Stimulated activated naive B cell treated with anti-CD40 and anti-IgM and Interleukin-4, amounts not matched to agents 10 μg/mL and 1 μg/mL and 100 μg/mL, for 72 hours (primary cell): ENCODE data around the gene CNOT1.
"Not testable (repeated sequence)": the region's sequence is repeated elsewhere in the genome, so short reads cannot be mapped to it uniquely, and the experiment has no call there.

ENCODE experiments used
- ATAC-seq, 2 donors: fragments of 150-1000 bp; cut with Tn5 transposase; replicated peaks; 2 replicates each; pipeline ENCODE4 v1.10.0; 2021; ENCODE audit warnings: moderate library complexity in 1 of 2
- DNase-seq: peaks from one replicate; pipeline ENCODE4 v3.0.0; 2021
- H3K27ac Mint-ChIP-seq: one replicate; pipeline ENCODE4 v1.8.0; 2022; ENCODE audit warnings: mild to moderate bottlenecking, mixed read lengths
- H3K27me3 Mint-ChIP-seq, 2 donors: one replicate each; pipeline ENCODE4 v1.8.0; 2022; ENCODE audit warnings: mixed read lengths in 2 of 2
- H3K36me3 Mint-ChIP-seq, 2 donors: one replicate each; pipeline ENCODE4 v1.8.0; 2022; ENCODE audit warnings: mixed read lengths in 2 of 2, mild to moderate bottlenecking in 1 of 2
- H3K4me1 Mint-ChIP-seq, 2 donors: one replicate each; pipeline ENCODE4 v1.8.0; 2022; ENCODE audit warnings: mixed read lengths in 2 of 2, mild to moderate bottlenecking in 1 of 2
- H3K4me3 Mint-ChIP-seq, 2 donors: one replicate each; pipeline ENCODE4 v1.8.0; 2022; ENCODE audit warnings: mild to moderate bottlenecking in 2 of 2, mixed read lengths in 2 of 2, moderate library complexity in 1 of 2
- H3K9me3 Mint-ChIP-seq, 2 donors: one replicate each; pipeline ENCODE4 v1.8.0; 2022; ENCODE audit warnings: mixed read lengths in 2 of 2, mild to moderate bottlenecking in 1 of 2

The CNOT1 gene

DNA sequence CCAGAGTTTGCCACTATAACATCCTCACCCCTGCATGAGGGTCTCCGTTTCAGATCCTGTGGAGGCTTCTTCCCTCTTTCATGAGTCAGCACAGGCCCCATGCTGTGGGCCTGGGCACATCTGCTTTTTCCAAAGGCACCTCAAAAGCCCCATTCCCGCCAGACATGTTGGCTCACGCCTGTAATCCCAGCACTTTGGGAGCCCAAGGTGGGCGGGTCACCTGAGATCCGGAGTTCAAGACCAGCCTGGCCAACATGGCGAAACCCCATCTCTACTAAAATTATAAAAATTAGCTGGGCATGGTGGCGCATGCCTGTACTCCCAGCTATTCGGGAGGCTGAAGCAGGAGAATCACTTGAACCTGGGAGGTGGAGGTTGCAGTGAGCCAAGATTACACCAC, 139.1 kb downstream of the CNOT1 start:
- DNase-seq, H3K9me3 Mint-ChIP-seq, H3K36me3 Mint-ChIP-seq, H3K27ac Mint-ChIP-seq, H3K4me3 Mint-ChIP-seq, ATAC-seq: not testable (repeated sequence)
- peaks cover 12 to 18% of the 10 kb centered on the region in 2 donors for H3K27me3 Mint-ChIP-seq
- peaks cover 7 to 12% of the 10 kb centered on the region in 2 donors for H3K4me1 Mint-ChIP-seq

GRCh38 chr16:58490065-58490464, 139.6 kb downstream of the CNOT1 start:
- Mint-ChIP-seq H3K27me3 (peaks cover 9 to 16% of the 10 kb centered on the region in 2 donors), H3K27ac (no peak overlapping the region), H3K4me1 (peaks cover 3 to 7% of the 10 kb centered on the region in 2 donors), H3K36me3 (no peaks in the 10 kb centered on the region), H3K9me3 (no peaks in the 10 kb centered on the region), H3K4me3 (no peak overlapping the region)
- ATAC-seq (no peak), DNase-seq (no peak)

GRCh38 chr16:58488531-58488930, 141.1 kb downstream of the CNOT1 start:
- Mint-ChIP-seq H3K36me3 (no peaks in the 10 kb centered on the region), H3K27ac (no peak overlapping the region), H3K27me3 (peaks cover 11 to 16% of the 10 kb centered on the region in 2 donors), H3K4me1 (peaks cover 0 to 2% of the 10 kb centered on the region in 2 donors), H3K9me3 (no peaks in the 10 kb centered on the region), H3K4me3 (no peak overlapping the region)
- DNase-seq (no peak), ATAC-seq (no peak)

- no peak overlapping the region for H3K27ac Mint-ChIP-seq
- peaks cover 12 to 19% of the 10 kb centered on the region in 2 donors for H3K27me3 Mint-ChIP-seq
- H3K4me1 Mint-ChIP-seq, result peaks cover 0 to 2% of the 10 kb centered on the region in 2 donors
Measured at GRCh38 chr16:58487566-58488351, 141.9 kb downstream of the CNOT1 start.

GRCh38 chr16:58485184-58485887, 144.3 kb downstream of the CNOT1 start:
- no peaks in the 10 kb centered on the region for H3K9me3 Mint-ChIP-seq
- H3K27ac Mint-ChIP-seq, result no peak overlapping the region
- H3K36me3 Mint-ChIP-seq, result no peaks in the 10 kb centered on the region

More at GRCh38 chr16:58487566-58488351, 141.9 kb downstream of the CNOT1 start:
- Mint-ChIP-seq H3K36me3 (no peaks in the 10 kb centered on the region), H3K9me3 (no peaks in the 10 kb centered on the region), H3K4me3 (peak overlapping the region; percentile 36)
- ATAC-seq (peak; percentile 89 to 97), DNase-seq (peak; percentile 55)

DNA sequence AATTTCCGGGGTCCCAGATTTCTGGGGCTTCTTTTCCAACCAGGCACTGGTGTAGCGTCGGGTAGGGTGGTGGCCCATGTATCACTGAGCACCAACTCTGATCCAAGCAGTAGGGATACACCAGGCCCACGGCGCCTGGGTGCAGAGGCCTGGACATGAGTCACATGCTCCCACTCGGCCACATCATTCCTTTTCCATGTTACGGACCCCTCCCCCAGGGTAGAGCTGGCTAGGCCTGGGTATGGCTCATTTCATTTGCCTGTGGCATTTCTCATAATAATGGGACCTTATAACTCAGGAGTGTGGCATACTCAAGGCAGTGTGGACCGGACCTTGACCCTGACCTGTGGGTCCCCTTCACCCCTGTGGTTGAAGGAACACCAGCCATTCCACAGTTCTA, 147.7 kb downstream of the CNOT1 start:
- Mint-ChIP-seq H3K4me3 (no peak overlapping the region), H3K36me3 (no peaks in the 10 kb centered on the region), H3K4me1 (no peaks in the 10 kb centered on the region), H3K27ac (no peak overlapping the region), H3K9me3 (no peaks in the 10 kb centered on the region), H3K27me3 (peaks cover 2 to 32% of the 10 kb centered on the region in 2 donors)
- no peak for ATAC-seq
- DNase-seq, result no peak

More at GRCh38 chr16:58485184-58485887, 144.3 kb downstream of the CNOT1 start:
- no peaks in the 10 kb centered on the region for H3K4me1 Mint-ChIP-seq
- no peak overlapping the region for H3K4me3 Mint-ChIP-seq
- no peak for DNase-seq
- ATAC-seq, result no peak
- peaks cover 12 to 31% of the 10 kb centered on the region in 2 donors for H3K27me3 Mint-ChIP-seq

GRCh38 chr16:58481226-58481869, 148.3 kb downstream of the CNOT1 start:
- Mint-ChIP-seq H3K27ac (no peak overlapping the region), H3K4me3 (no peak overlapping the region), H3K9me3 (no peaks in the 10 kb centered on the region), H3K27me3 (peaks cover 0 to 28% of the 10 kb centered on the region in 2 donors), H3K4me1 (no peaks in the 10 kb centered on the region), H3K36me3 (no peaks in the 10 kb centered on the region)
- no peak for DNase-seq
- ATAC-seq, result no peak

GRCh38 chr16:58478427-58478826, 151.2 kb downstream of the CNOT1 start:
- Mint-ChIP-seq H3K9me3 (no peaks in the 10 kb centered on the region), H3K4me3 (no peak overlapping the region), H3K4me1 (peaks cover 3 to 6% of the 10 kb centered on the region in 2 donors), H3K27me3 (peaks cover 11 to 25% of the 10 kb centered on the region in 2 donors), H3K27ac (no peak overlapping the region), H3K36me3 (no peaks in the 10 kb centered on the region)
- DNase-seq, result no peak
- no peak for ATAC-seq

DNA sequence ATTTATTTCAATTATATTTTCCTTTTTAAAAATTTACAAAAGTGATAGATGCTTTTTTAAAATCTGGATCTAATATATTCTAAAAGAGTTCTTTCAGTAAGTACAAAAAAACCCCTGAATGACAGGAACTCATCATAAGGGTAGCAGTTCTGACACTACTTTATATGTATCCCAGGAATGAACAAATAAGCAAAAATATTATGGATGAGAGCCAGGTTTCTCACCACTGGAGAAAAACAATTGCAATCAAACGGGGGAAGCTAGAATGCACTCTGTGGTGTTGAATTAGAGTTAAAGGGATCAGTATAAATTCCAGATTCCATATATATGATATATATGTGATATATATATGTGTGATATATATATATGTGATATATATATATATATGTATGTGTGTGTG, 152.8 kb downstream of the CNOT1 start:
- ATAC-seq, result no peak
- peaks cover 11% of the 10 kb centered on the region in 2 donors for H3K27me3 Mint-ChIP-seq
- peaks cover 3 to 6% of the 10 kb centered on the region in 2 donors for H3K4me1 Mint-ChIP-seq
- no peaks in the 10 kb centered on the region for H3K9me3 Mint-ChIP-seq
- no peak for DNase-seq
- H3K36me3 Mint-ChIP-seq, result no peaks in the 10 kb centered on the region
- no peak overlapping the region for H3K4me3 Mint-ChIP-seq
- no peak overlapping the region for H3K27ac Mint-ChIP-seq

DNA sequence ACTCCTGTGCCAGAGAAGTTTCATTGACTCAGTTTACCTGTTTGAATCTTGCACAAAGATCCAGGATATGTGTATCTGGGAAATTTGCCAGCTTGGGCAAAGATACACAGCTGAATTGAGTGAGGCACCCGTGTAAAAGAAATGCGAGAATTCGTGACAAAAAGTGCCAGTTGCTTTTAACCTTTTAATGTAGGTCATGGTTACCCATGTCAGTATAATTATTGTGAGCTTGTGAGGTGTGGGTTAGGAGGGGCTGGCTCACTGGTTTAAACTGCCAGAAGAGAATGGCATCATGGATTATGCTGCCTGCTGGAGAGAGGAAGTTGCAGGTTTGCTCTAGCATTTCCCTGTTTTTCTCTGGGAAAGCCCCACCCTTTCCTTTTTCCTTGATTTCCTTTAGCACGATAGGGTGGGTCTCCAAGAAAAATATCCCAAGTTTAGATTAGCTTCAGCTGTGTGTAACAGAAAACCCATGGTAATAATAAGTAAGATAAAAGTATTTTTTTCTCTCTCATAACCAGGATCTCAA, 154.5 kb downstream of the CNOT1 start:
- ATAC-seq (no peak), DNase-seq (no peak)
- H3K9me3 Mint-ChIP-seq, result no peaks in the 10 kb centered on the region
- no peak overlapping the region for H3K4me3 Mint-ChIP-seq
- peaks cover 3 to 6% of the 10 kb centered on the region in 2 donors for H3K4me1 Mint-ChIP-seq
- no peaks in the 10 kb centered on the region for H3K36me3 Mint-ChIP-seq
- H3K27me3 Mint-ChIP-seq, result peaks cover 11 to 14% of the 10 kb centered on the region in 2 donors
- H3K27ac Mint-ChIP-seq, result no peak overlapping the region

- no peak overlapping the region for H3K4me3 Mint-ChIP-seq
- H3K27ac Mint-ChIP-seq, result no peak overlapping the region
- no peak for ATAC-seq
- DNase-seq, result no peak
- H3K27me3 Mint-ChIP-seq, result peaks cover 12 to 14% of the 10 kb centered on the region in 2 donors
- no peaks in the 10 kb centered on the region for H3K36me3 Mint-ChIP-seq
- no peaks in the 10 kb centered on the region for H3K9me3 Mint-ChIP-seq
- H3K4me1 Mint-ChIP-seq, result peaks cover 3 to 6% of the 10 kb centered on the region in 2 donors
Measured at GRCh38 chr16:58474296-58474695, 155.3 kb downstream of the CNOT1 start.

- Mint-ChIP-seq H3K4me1 (peaks cover 4 to 6% of the 10 kb centered on the region in 2 donors), H3K9me3 (no peaks in the 10 kb centered on the region), H3K27me3 (peaks cover 22 to 26% of the 10 kb centered on the region in 2 donors), H3K27ac (no peak overlapping the region), H3K4me3 (no peak overlapping the region), H3K36me3 (no peaks in the 10 kb centered on the region)
- ATAC-seq (no peak), DNase-seq (no peak)
Measured at GRCh38 chr16:58472827-58473226, 156.8 kb downstream of the CNOT1 start.

- H3K27ac Mint-ChIP-seq, result no peak overlapping the region
- H3K36me3 Mint-ChIP-seq, result no peaks in the 10 kb centered on the region
- H3K9me3 Mint-ChIP-seq, result no peaks in the 10 kb centered on the region
- ATAC-seq (no peak), DNase-seq (no peak)
- peaks cover 27 to 32% of the 10 kb centered on the region in 2 donors for H3K27me3 Mint-ChIP-seq
- H3K4me3 Mint-ChIP-seq, result no peak overlapping the region
- H3K4me1 Mint-ChIP-seq, result peaks cover 4 to 6% of the 10 kb centered on the region in 2 donors
Measured at GRCh38 chr16:58472266-58472665, 157.4 kb downstream of the CNOT1 start.
